Central memory CD8-positive, alpha-beta T cell (primary cell): Measurements from ENCODE around the gene KCNMA1.

Experiments used
- ATAC-seq: fragments of 150-1000 bp; cut with Tn5 transposase; replicated peaks from 2 replicates; pipeline ENCODE4 v1.10.0; 2022; ENCODE audit warnings: mild to moderate bottlenecking, moderate FRiP score, moderate number of reproducible peaks; ENCODE audit not compliant: poor library complexity, severe bottlenecking; ENCODE audit errors: extremely low read depth
- DNase-seq, 2 donors: peaks; one replicate each; pipeline ENCODE4 v3.0.0; 2021; ENCODE audit warnings: low spot score in 2 of 2
- H3K27ac Mint-ChIP-seq: one replicate; pipeline ENCODE4 v1.8.0; 2022; ENCODE audit warnings: low read depth, mild to moderate bottlenecking, moderate library complexity, mixed read lengths
- H3K27me3 Mint-ChIP-seq: one replicate; pipeline ENCODE4 v1.8.0; 2022; ENCODE audit warnings: mixed read lengths
- H3K36me3 Mint-ChIP-seq: one replicate; pipeline ENCODE4 v1.8.0; 2022; ENCODE audit warnings: mild to moderate bottlenecking, moderate library complexity, mixed read lengths; ENCODE audit not compliant: insufficient read depth
- H3K4me1 Mint-ChIP-seq: one replicate; pipeline ENCODE4 v1.8.0; 2022; ENCODE audit warnings: mixed read lengths
- H3K4me3 Mint-ChIP-seq: one replicate; pipeline ENCODE4 v1.8.0; 2022; ENCODE audit warnings: mild to moderate bottlenecking, moderate library complexity, mixed read lengths
- H3K9me3 Mint-ChIP-seq: one replicate; pipeline ENCODE4 v1.8.0; 2022; ENCODE audit warnings: mixed read lengths

KCNMA1 gene

DNA sequence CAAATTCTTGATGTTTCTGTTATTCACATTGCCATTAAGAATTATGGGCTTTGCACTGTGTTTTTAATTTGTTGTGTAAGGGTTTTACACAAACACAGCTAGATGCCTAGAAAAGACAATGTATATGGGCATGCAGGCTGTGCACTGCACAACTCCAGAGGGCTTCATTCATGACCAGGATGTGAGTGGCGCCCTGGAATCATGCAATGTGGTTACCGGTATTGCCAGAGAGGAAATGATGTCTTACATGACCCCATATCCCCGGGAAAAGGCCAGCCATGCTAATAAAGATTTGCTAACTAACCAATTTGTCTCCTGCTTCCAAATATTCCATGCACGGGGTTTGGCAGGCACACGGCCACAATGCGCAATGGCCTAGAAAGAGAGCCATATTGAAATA lies 16.9 kb downstream of the KCNMA1 start:
- no peaks in the 10 kb centered on the region for H3K36me3 Mint-ChIP-seq
- DNase-seq (no peak), ATAC-seq (no peak)
- H3K4me1 Mint-ChIP-seq, result no peaks in the 10 kb centered on the region
- peaks cover 3% of the 10 kb centered on the region for H3K27me3 Mint-ChIP-seq
- no peaks in the 10 kb centered on the region for H3K9me3 Mint-ChIP-seq
- no peak overlapping the region for H3K27ac Mint-ChIP-seq
- no peak overlapping the region for H3K4me3 Mint-ChIP-seq

DNA sequence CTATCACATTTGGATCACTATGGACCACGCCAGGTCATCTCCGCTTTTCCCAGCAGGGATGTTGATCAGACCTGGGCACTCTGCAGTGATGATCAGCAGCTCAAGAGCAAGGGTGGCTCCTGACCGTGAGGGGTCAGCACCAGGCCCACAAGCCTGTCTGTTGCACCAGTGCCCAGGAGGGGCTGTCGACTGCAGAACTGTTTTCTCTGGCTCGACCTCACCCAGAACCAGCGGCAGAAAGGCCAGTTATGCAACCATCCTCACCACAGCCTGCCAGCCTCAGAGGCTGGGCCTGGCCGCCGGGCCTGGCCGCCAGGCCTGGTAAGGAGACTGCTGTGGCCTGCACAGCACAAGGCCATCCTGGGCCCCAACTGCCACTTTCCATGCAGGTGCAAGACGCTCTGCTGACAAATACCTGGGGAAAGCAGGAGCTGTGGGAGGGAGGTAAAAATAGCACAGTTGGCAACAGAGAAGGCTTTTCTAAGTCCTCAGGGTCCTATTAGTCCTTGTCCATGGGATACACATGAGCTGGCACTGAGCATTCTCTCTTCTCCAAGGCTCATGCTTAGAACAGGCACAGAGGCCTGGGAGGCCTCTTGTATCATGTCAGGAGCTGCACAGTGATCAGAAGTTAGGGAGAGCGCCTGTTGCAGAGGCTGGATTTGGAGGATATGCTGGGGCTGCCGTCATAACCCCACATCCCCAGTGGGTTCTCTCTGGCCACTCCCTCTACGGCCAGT lies 17.5 kb downstream of the KCNMA1 start:
- Mint-ChIP-seq H3K27ac (no peak overlapping the region), H3K9me3 (no peaks in the 10 kb centered on the region), H3K36me3 (no peaks in the 10 kb centered on the region), H3K4me1 (no peaks in the 10 kb centered on the region), H3K27me3 (peaks cover 8% of the 10 kb centered on the region), H3K4me3 (no peak overlapping the region)
- no peak for ATAC-seq
- no peak for DNase-seq

DNA sequence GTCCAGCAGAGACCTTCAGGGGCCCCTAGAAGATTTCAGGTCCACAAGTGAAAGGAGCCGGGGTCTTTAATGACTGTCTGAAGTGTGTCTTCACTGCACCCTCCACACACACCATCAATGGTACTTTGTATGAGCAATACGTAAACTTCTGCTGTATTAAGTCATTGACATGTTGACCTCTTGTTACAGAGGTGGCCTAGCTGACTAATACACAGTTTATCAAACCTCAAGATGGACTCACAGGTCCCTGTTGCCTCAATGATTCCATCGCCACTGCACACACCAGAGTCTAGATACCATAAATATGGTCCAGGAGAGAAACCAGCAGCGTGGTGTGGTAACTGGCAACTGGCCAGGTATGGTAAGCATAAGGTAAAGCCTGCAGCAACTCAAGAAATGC lies 19.5 kb downstream of the KCNMA1 start:
- Mint-ChIP-seq H3K27me3 (peaks cover 9% of the 10 kb centered on the region), H3K27ac (no peak overlapping the region), H3K4me1 (no peaks in the 10 kb centered on the region), H3K4me3 (no peak overlapping the region), H3K36me3 (no peaks in the 10 kb centered on the region), H3K9me3 (no peaks in the 10 kb centered on the region)
- ATAC-seq (no peak), DNase-seq (no peak)

DNA sequence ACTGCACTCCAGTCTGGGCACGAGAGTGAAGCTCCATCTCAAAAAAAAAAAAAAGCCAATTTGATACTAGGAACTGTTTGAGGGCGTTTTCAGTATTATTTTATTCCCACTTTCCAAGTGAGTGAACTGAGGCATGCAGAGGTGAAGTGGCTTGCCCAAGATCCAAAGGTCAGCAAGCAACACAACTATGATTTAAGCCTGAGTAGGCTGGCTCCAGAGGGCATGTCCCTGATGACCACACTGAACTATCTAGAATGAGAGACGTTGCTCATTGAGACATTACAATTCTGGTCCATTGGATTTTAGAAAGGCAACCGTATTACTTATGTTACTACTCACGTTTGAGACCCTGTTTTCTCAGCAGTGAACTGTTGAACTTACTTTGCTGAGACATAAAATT lies 20.8 kb downstream of the KCNMA1 start:
- H3K27me3 Mint-ChIP-seq, result peaks cover 23% of the 10 kb centered on the region
- H3K27ac Mint-ChIP-seq, result no peak overlapping the region
- ATAC-seq, result no peak
- H3K4me1 Mint-ChIP-seq, result no peaks in the 10 kb centered on the region
- DNase-seq, result no peak
- no peaks in the 10 kb centered on the region for H3K9me3 Mint-ChIP-seq
- H3K36me3 Mint-ChIP-seq, result no peaks in the 10 kb centered on the region
- no peak overlapping the region for H3K4me3 Mint-ChIP-seq

DNA sequence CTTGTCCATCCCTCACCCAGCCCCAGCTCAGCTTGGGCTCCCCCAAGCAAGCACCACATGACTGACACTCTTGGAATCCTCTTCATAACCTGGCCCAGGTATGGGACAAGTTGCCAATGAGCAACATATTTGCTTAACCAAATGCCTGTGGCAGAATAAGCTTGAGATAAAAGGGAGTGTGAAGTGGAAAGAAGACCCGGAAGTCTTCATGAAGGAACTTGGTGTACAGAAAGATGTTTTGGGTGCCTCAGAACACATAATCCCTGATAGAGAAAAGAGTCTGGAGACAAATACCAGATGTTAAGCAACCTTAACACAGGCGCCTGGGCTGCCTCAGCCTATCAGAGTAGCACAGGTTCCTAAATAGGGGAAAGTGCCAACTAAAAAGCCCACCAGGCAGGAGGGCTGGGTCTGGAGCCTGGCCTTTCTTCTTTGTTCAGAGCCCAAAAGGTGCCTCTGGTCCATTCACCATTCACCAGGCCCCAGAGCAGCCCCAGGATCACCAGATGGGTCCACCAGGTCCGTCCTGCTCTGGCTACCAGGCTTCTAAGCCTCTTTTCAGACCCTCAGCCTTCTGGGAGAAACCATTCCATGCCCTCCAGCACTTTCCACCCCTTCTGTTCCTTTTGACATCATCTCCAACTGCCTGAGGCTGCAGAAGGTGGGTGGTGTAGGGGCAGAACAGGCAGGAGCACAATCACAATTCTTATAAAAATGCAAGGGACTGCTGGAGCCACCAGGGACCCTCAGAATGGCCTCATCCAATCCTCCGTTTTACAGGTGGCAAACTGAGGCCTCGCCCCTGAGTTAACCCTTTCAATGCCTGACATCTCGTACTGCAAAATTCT lies 22.6 kb downstream of the KCNMA1 start:
- H3K36me3 Mint-ChIP-seq, result no peaks in the 10 kb centered on the region
- ATAC-seq (no peak), DNase-seq (no peak)
- H3K27ac Mint-ChIP-seq, result no peak overlapping the region
- no peak overlapping the region for H3K4me3 Mint-ChIP-seq
- no peaks in the 10 kb centered on the region for H3K4me1 Mint-ChIP-seq
- H3K27me3 Mint-ChIP-seq, result peaks cover 29% of the 10 kb centered on the region
- H3K9me3 Mint-ChIP-seq, result no peaks in the 10 kb centered on the region

DNA sequence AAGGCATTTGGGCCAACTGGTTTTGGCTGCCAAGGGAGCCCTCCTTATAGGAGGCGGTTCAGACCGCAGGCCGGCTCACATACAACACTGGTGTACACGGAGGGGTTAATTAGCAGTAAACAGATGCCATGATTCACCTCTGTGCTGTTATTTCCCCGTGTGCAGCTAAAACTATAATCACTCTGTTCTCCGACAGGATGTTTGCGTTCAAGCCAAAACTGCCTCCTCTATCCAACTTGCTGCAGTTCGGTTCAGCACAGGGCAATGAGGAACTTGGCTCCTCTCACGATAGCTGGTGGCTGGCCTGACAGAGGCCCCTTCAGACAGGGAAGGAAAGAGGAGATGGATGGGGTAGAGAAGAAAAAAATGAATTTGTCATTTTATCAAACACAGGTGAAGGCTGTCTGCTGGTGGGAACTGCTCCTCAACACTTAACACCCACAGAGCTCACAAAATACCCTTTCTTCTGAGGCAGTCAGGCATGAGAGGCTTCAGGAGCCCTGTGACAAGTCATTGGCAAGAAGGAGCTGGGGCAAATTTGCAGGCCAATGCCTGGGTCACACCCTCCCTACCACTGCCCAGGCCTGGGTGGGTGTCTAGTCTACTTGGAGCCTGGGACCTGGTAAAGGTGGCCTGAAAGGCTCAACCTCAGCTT lies 24.0 kb downstream of the KCNMA1 start:
- peaks cover 34% of the 10 kb centered on the region for H3K27me3 Mint-ChIP-seq
- DNase-seq (no peak), ATAC-seq (no peak)
- no peak overlapping the region for H3K27ac Mint-ChIP-seq
- H3K4me1 Mint-ChIP-seq, result no peaks in the 10 kb centered on the region
- H3K9me3 Mint-ChIP-seq, result no peaks in the 10 kb centered on the region
- H3K4me3 Mint-ChIP-seq, result no peak overlapping the region
- no peaks in the 10 kb centered on the region for H3K36me3 Mint-ChIP-seq

DNA sequence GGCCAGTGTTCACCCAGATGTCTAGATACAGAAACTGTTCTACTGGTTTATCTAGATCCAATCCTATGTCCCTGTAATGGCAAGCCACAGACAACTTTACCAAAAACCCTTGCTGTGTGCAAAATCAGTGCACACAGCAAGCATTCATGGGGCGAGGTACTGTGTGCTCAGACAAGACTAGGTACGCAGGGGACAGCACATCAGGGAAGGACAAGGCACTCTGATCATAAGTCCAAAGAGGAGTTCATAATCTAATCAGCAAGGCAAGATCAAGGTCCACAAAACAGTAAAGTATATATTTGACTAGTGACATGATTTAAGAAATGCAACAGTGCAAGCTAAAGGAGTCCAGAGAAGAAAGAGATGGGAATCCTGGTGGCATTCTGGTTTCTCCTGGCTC lies 25.9 kb downstream of the KCNMA1 start:
- no peak overlapping the region for H3K4me3 Mint-ChIP-seq
- no peak for ATAC-seq
- no peak overlapping the region for H3K27ac Mint-ChIP-seq
- no peak for DNase-seq
- no peaks in the 10 kb centered on the region for H3K4me1 Mint-ChIP-seq
- H3K27me3 Mint-ChIP-seq, result peaks cover 49% of the 10 kb centered on the region
- H3K9me3 Mint-ChIP-seq, result no peaks in the 10 kb centered on the region
- H3K36me3 Mint-ChIP-seq, result no peaks in the 10 kb centered on the region

DNA sequence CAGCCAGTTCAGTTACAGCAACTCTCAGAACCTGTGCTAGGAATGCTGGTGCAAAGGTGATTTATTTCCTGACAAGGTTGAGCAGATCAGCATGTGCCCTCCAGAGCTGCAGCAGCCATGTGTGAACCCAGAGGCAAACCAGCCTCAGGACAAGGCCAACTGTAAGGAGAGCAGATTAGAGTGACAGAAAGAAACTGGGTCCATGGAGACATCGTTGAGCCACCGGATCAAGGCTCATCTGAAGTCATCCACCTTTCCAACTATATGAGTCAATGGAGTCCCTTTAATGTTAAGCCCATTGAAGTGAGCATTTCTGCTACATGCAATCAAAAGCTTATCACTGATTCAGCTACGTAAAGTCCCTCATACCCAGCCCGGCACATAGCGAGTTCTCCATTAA lies 26.4 kb downstream of the KCNMA1 start:
- DNase-seq, result no peak
- no peak for ATAC-seq
- no peaks in the 10 kb centered on the region for H3K4me1 Mint-ChIP-seq
- H3K36me3 Mint-ChIP-seq, result no peaks in the 10 kb centered on the region
- no peak overlapping the region for H3K4me3 Mint-ChIP-seq
- no peak overlapping the region for H3K27ac Mint-ChIP-seq
- H3K9me3 Mint-ChIP-seq, result no peaks in the 10 kb centered on the region
- peaks cover 49% of the 10 kb centered on the region for H3K27me3 Mint-ChIP-seq

DNA sequence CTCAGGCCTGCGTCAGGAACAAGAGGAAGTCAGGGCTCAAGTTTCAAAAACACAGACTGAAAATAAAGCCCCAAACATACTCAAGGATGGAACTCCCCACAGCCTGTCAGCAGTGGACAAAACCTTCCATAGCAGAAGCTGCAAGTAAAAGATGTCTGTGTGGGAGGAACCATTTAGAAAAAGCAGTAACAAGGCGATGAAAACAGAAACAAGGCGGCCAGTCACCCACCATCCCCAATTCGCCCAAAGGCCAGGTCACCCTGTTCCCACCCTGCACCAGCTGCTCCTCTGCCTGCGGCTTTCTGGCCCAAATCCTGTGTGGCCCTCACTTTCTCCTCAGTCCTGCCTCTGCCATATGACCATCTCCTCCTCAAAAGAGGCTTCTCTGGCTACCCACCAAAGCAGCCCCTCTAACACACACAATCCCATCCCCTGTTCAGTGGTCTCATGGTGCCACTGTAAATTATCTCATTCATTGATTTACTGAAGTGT lies 27.8 kb downstream of the KCNMA1 start:
- H3K27ac Mint-ChIP-seq, result no peak overlapping the region
- H3K36me3 Mint-ChIP-seq, result no peaks in the 10 kb centered on the region
- DNase-seq (no peak), ATAC-seq (no peak)
- H3K9me3 Mint-ChIP-seq, result no peaks in the 10 kb centered on the region
- H3K4me3 Mint-ChIP-seq, result no peak overlapping the region
- H3K27me3 Mint-ChIP-seq, result peaks cover 42% of the 10 kb centered on the region
- H3K4me1 Mint-ChIP-seq, result no peaks in the 10 kb centered on the region

DNA sequence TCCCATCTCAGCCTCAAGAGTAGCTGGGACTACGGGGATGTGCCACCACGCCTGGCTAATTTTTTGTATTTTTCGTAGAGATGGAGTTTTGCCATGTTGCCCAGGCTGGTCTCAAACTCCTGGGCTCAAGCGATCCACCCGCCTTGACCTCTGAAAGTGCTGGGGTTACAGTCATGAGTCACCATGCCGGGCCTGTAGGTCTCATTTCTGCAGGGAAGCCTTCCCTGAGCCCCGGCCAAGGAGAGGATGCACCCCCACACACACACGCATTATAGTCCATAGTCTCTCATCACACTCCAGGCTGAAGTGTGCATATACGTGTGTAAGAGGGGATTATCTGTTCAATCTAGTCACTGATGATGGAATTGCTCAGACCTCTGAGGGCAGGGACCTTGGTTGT lies 29.3 kb downstream of the KCNMA1 start:
- no peak overlapping the region for H3K4me3 Mint-ChIP-seq
- H3K9me3 Mint-ChIP-seq, result no peaks in the 10 kb centered on the region
- H3K36me3 Mint-ChIP-seq, result no peaks in the 10 kb centered on the region
- peaks cover 42% of the 10 kb centered on the region for H3K27me3 Mint-ChIP-seq
- no peak for ATAC-seq
- H3K4me1 Mint-ChIP-seq, result peaks cover 5% of the 10 kb centered on the region
- no peak overlapping the region for H3K27ac Mint-ChIP-seq
- DNase-seq, result no peak

DNA sequence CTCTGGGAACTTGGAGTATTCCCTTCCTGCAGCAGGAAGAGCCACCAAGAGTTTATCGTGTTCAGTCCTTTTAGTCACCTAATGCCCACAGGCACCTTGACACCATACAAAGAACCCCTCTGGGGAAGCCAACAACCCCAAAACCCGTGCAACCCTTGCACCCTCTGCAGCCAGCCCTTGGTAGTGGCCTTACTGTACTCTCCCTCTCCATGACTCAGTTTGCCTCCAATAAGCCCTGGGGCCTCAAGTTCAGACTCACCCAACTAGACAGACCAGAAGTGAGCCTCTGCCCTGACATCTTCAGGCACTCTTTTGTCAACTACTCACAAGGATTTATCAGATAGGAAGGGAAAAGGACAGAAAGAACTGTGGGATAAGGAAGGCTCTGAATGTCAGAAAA lies 30.9 kb downstream of the KCNMA1 start:
- ATAC-seq, result no peak
- H3K36me3 Mint-ChIP-seq, result no peaks in the 10 kb centered on the region
- no peak for DNase-seq
- H3K4me1 Mint-ChIP-seq, result peaks cover 13% of the 10 kb centered on the region
- no peak overlapping the region for H3K4me3 Mint-ChIP-seq
- H3K9me3 Mint-ChIP-seq, result no peaks in the 10 kb centered on the region
- no peak overlapping the region for H3K27ac Mint-ChIP-seq
- peaks cover 27% of the 10 kb centered on the region for H3K27me3 Mint-ChIP-seq

DNA sequence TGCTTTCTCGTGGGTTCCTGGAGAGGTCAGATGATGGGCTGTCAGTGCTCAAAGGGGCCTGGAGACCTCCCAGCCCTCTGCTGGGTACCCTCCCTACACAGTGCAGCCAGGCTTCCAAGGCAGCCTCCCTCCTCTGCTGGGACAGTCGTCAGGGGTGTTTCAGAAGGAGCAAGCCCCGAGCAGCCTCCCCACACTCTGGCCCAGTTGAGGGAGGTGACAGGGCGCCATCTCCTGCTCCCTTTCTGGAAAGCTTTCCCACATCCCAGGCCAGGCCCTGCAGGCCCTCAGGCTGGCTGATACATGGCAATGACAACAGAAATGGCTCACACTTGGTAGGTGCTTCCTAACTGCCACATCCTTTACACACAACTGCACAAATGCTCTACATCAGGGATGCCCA lies 32.1 kb downstream of the KCNMA1 start:
- Mint-ChIP-seq H3K9me3 (no peaks in the 10 kb centered on the region), H3K4me3 (no peak overlapping the region), H3K4me1 (peaks cover 13% of the 10 kb centered on the region), H3K27me3 (peaks cover 25% of the 10 kb centered on the region), H3K36me3 (no peaks in the 10 kb centered on the region), H3K27ac (no peak overlapping the region)
- no peak for ATAC-seq
- DNase-seq, result no peak
